Gastroesophageal sphincter (tissue), 3 donors: ENCODE data around the gene HSPA9.

Source experiments
- EP300 ChIP-seq: sonication (generic); formaldehyde crosslinking; IDR thresholded peaks from one replicate; pipeline ENCODE4 v1.6.1; 2017; ENCODE audit warnings: antibody characterized with exemption, mild to moderate bottlenecking
- POLR2A ChIP-seq, 2 donors: fragments of 450-650 bp; IDR thresholded peaks; one replicate each; pipeline ENCODE4 v1.6.1; 2017; ENCODE audit warnings: antibody characterized with exemption in 2 of 2, mild to moderate bottlenecking in 2 of 2, moderate library complexity in 1 of 2
- POLR2AphosphoS5 ChIP-seq: sonication (generic); formaldehyde crosslinking; IDR thresholded peaks from one replicate; pipeline ENCODE4 v1.6.1; 2017; ENCODE audit warnings: antibody characterized with exemption
- TF ChIP-seq, protein P1 (sequence below), 4 experiments: fragments of 200-600 bp in 2 of 4; fragments of 450-650 bp in 2 of 4; sonication (generic) in 1 of 4; IDR thresholded peaks; one replicate each; pipeline ENCODE4 v1.5.1; 2017 to 2019; ENCODE audit warnings: antibody characterized with exemption in 4 of 4, mild to moderate bottlenecking in 2 of 4, moderate library complexity in 2 of 4

- TF ChIP-seq POLR2A (IDR thresholded peaks at IDR 0.05) = no peak
- TF ChIP-seq, protein P1, sequence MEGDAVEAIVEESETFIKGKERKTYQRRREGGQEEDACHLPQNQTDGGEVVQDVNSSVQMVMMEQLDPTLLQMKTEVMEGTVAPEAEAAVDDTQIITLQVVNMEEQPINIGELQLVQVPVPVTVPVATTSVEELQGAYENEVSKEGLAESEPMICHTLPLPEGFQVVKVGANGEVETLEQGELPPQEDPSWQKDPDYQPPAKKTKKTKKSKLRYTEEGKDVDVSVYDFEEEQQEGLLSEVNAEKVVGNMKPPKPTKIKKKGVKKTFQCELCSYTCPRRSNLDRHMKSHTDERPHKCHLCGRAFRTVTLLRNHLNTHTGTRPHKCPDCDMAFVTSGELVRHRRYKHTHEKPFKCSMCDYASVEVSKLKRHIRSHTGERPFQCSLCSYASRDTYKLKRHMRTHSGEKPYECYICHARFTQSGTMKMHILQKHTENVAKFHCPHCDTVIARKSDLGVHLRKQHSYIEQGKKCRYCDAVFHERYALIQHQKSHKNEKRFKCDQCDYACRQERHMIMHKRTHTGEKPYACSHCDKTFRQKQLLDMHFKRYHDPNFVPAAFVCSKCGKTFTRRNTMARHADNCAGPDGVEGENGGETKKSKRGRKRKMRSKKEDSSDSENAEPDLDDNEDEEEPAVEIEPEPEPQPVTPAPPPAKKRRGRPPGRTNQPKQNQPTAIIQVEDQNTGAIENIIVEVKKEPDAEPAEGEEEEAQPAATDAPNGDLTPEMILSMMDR (IDR thresholded peaks at IDR 0.05) = no peak
- no peak for TF ChIP-seq POLR2AphosphoS5
- TF ChIP-seq EP300 = no peak
Observed at GRCh38 chr5:138603249-138603920, 28.2 kb upstream of the HSPA9 start.
